ENCODE results near the gene RTL10.

- TF ChIP-seq, protein P1, sequence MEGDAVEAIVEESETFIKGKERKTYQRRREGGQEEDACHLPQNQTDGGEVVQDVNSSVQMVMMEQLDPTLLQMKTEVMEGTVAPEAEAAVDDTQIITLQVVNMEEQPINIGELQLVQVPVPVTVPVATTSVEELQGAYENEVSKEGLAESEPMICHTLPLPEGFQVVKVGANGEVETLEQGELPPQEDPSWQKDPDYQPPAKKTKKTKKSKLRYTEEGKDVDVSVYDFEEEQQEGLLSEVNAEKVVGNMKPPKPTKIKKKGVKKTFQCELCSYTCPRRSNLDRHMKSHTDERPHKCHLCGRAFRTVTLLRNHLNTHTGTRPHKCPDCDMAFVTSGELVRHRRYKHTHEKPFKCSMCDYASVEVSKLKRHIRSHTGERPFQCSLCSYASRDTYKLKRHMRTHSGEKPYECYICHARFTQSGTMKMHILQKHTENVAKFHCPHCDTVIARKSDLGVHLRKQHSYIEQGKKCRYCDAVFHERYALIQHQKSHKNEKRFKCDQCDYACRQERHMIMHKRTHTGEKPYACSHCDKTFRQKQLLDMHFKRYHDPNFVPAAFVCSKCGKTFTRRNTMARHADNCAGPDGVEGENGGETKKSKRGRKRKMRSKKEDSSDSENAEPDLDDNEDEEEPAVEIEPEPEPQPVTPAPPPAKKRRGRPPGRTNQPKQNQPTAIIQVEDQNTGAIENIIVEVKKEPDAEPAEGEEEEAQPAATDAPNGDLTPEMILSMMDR (IDR thresholded peaks at IDR 0.05; ENCODE audit: borderline replicate concordance, extremely low read depth, low read length, poor library complexity, severe bottlenecking): no peak
- TF ChIP-seq EZH2 (IDR thresholded peaks at IDR 0.05; ENCODE audit: borderline replicate concordance, low read depth, low read length, severe bottlenecking): no peak
These were observed 32.7 kb upstream of the RTL10 start for GRCh38 chr22:19887256-19887985.
